ENCODE measurements around the gene ABO.
A peak's percentile ranks its signal among the peaks of the same experiment; 100 is the strongest.

Gene ABO

DNA sequence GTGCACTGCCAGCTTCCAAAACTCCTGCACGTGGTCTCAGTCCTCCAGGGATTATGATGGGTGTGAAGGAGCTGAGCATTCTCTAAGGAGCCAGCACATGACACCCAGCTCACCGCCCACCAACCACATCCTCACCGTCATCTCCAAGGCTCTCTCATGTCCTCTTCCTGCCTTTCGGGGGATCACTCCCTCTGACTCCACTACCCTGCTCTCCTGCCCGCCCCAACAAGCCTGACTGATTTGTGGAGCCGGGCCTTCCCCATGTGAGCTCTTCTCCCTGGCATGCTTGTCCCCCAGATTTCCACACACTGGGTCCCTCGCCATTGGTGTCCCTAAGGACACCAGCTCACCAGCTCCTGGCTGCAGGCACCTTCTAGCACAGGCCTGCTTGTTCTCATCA is 1.9 kb downstream of the ABO start:
- H3K9me3 ChIP-seq (ENCODE audit: control insufficient read depth, insufficient read depth, low read depth, low read length), result no peaks in the 10 kb centered on the region
- ChIA-PET POLR2A (no interaction called here), CTCF (interaction anchor here (1.1 to 1.8 kb wide), 2 partner anchors 34 to 85 kb away, joined by 5 to 8 read pairs; no protein-coding TSS in a partner anchor)
- H3K4me1 ChIP-seq (ENCODE audit: control insufficient read depth, insufficient read depth, low read length), result no peaks in the 10 kb centered on the region
- H3K27ac ChIP-seq (ENCODE audit: extremely low read depth, low read depth, low read length), result no peak overlapping the region
- no peaks in the 10 kb centered on the region for H3K36me3 ChIP-seq (ENCODE audit: control insufficient read depth in 2 of 2, insufficient read depth in 1 of 2, low read length in 2 of 2)
- TF ChIP-seq SCRT1 (tag by site-specific recombination; IDR thresholded peaks at IDR 0.05; ENCODE audit: borderline replicate concordance), result no peak
- TF ChIP-seq ZNF701 (tag by site-specific recombination; IDR thresholded peaks at IDR 0.05), result no peak
- TF ChIP-seq ZIC2 (tag by site-specific recombination; IDR thresholded peaks at IDR 0.05), result no peak
- TF ChIP-seq ZNF623 (tag by site-specific recombination; IDR thresholded peaks at IDR 0.05), result no peak
- no peak for TF ChIP-seq ZFHX2 (tag by site-specific recombination; conservative IDR thresholded peaks at IDR 0.05)
- TF ChIP-seq GFI1B (tag by site-specific recombination; IDR thresholded peaks at IDR 0.05), result no peak
- TF ChIP-seq, protein P1, sequence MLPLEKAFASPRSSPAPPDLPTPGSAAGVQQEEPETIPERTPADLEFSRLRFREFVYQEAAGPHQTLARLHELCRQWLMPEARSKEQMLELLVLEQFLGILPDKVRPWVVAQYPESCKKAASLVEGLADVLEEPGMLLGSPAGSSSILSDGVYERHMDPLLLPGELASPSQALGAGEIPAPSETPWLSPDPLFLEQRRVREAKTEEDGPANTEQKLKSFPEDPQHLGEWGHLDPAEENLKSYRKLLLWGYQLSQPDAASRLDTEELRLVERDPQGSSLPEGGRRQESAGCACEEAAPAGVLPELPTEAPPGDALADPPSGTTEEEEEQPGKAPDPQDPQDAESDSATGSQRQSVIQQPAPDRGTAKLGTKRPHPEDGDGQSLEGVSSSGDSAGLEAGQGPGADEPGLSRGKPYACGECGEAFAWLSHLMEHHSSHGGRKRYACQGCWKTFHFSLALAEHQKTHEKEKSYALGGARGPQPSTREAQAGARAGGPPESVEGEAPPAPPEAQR (tag by site-specific recombination; IDR thresholded peaks at IDR 0.05), result no peak
- TF ChIP-seq, protein P2, sequence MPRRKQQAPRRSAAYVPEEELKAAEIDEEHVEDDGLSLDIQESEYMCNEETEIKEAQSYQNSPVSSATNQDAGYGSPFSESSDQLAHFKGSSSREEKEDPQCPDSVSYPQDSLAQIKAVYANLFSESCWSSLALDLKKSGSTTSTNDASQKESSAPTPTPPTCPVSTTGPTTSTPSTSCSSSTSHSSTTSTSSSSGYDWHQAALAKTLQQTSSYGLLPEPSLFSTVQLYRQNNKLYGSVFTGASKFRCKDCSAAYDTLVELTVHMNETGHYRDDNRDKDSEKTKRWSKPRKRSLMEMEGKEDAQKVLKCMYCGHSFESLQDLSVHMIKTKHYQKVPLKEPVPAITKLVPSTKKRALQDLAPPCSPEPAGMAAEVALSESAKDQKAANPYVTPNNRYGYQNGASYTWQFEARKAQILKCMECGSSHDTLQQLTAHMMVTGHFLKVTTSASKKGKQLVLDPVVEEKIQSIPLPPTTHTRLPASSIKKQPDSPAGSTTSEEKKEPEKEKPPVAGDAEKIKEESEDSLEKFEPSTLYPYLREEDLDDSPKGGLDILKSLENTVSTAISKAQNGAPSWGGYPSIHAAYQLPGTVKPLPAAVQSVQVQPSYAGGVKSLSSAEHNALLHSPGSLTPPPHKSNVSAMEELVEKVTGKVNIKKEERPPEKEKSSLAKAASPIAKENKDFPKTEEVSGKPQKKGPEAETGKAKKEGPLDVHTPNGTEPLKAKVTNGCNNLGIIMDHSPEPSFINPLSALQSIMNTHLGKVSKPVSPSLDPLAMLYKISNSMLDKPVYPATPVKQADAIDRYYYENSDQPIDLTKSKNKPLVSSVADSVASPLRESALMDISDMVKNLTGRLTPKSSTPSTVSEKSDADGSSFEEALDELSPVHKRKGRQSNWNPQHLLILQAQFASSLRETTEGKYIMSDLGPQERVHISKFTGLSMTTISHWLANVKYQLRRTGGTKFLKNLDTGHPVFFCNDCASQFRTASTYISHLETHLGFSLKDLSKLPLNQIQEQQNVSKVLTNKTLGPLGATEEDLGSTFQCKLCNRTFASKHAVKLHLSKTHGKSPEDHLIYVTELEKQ (tag by site-specific recombination; IDR thresholded peaks at IDR 0.05; ENCODE audit: borderline replicate concordance), result no peak
- TF ChIP-seq YY2 (tag by site-specific recombination; IDR thresholded peaks at IDR 0.05), result no peak
- no peak for TF ChIP-seq WT1 (tag by site-specific recombination; IDR thresholded peaks at IDR 0.05)
- no peak for TF ChIP-seq ZNF24 (tag by site-specific recombination; IDR thresholded peaks at IDR 0.05)
- TF ChIP-seq, protein P3, sequence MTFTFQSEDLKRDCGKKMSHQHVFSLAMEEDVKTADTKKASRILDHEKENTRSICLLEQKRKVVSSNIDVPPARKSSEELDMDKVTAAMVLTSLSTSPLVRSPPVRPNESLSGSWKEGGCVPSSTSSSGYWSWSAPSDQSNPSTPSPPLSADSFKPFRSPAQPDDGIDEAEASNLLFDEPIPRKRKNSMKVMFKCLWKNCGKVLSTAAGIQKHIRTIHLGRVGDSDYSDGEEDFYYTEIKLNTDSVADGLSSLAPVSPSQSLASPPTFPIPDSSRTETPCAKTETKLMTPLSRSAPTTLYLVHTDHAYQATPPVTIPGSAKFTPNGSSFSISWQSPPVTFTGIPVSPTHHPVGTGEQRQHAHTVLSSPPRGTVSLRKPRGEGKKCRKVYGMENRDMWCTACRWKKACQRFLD (tag by site-specific recombination; IDR thresholded peaks at IDR 0.05), result no peak
- TF ChIP-seq KLF7 (tag by site-specific recombination; IDR thresholded peaks at IDR 0.05; ENCODE audit: borderline replicate concordance), result no peak
- no peak for TF ChIP-seq SETDB1 (IDR thresholded peaks at IDR 0.05; ENCODE audit: insufficient read length, low read length)
- TF ChIP-seq ZNF112 (tag by site-specific recombination; IDR thresholded peaks at IDR 0.05), result no peak
- no peak overlapping the region for H3K4me3 ChIP-seq (ENCODE audit: low read depth, low read length)

DNA sequence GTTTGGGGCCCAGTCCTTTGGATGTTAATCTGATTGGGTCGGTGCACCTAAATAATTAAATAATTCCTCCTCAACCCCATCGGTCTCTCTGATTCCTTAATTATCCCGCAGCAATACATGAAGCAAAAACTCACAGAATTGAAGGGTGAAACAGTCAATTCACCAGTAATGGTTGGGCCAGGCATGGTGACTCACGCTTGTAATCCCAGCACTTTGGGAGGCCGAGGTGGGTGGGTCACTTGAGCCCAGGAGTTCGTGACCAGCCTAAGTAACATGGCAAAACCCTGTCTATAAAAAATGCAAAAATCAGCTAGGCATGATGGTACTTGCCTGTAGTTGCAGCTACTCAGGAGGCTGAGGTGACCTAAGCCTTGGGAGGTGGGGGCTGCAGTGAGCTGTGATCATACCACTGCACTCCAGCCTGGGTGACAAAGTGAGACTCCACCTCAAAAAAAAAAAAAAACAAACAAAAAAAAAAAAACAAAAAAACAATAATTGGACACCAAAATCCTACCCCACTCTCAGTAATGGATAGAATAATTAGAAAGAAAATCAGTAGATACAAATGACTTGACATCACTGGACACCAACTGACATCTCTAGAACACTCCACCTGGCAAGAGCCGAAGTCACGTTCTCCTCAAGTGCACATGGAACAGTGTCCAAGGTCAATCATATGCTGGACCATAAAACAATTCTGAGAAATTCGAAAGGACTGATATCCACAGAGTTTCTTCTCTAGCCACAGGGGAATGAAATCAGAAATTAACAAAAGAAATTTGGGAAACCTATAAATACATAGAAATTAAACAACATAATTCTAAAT is 5.3 kb downstream of the ABO start:
- no peak overlapping the region for H3K27ac ChIP-seq (ENCODE audit: extremely low read depth, low read depth, low read length)
- no peaks in the 10 kb centered on the region for H3K36me3 ChIP-seq (ENCODE audit: control insufficient read depth in 2 of 2, insufficient read depth in 1 of 2, low read length in 2 of 2)
- no peak overlapping the region for H3K4me3 ChIP-seq (ENCODE audit: low read depth, low read length)
- ChIA-PET CTCF (interaction anchor here (0.6 to 1.4 kb wide), 5 partner anchors 11 to 513 kb away, joined by 3 to 4 read pairs (median 3); no protein-coding TSS in a partner anchor), POLR2A (interaction anchor here (1.2 to 1.7 kb wide), 2 partner anchors 77 to 82 kb away, joined by 3 read pairs; no protein-coding TSS in a partner anchor)
- H3K4me1 ChIP-seq (ENCODE audit: control insufficient read depth, insufficient read depth, low read length), result no peaks in the 10 kb centered on the region
- H3K9me3 ChIP-seq (ENCODE audit: control insufficient read depth, insufficient read depth, low read depth, low read length), result no peaks in the 10 kb centered on the region
- TF ChIP-seq ZNF10 (tag by site-specific recombination; IDR thresholded peaks at IDR 0.05) (no peak), ZNF530 (tag by site-specific recombination; IDR thresholded peaks at IDR 0.05; ENCODE audit: low read depth) (no peak), ZNF776 (tag by site-specific recombination; IDR thresholded peaks at IDR 0.05; ENCODE audit: borderline replicate concordance) (no peak), HOXA7 (CRISPR knock-in tag; IDR thresholded peaks at IDR 0.05; ENCODE audit: borderline replicate concordance) (no peak), SALL2 (tag by site-specific recombination; IDR thresholded peaks at IDR 0.05; ENCODE audit: borderline replicate concordance) (no peak), ZNF600 (tag by site-specific recombination; IDR thresholded peaks at IDR 0.05) (no peak)
- TF ChIP-seq, protein P4, sequence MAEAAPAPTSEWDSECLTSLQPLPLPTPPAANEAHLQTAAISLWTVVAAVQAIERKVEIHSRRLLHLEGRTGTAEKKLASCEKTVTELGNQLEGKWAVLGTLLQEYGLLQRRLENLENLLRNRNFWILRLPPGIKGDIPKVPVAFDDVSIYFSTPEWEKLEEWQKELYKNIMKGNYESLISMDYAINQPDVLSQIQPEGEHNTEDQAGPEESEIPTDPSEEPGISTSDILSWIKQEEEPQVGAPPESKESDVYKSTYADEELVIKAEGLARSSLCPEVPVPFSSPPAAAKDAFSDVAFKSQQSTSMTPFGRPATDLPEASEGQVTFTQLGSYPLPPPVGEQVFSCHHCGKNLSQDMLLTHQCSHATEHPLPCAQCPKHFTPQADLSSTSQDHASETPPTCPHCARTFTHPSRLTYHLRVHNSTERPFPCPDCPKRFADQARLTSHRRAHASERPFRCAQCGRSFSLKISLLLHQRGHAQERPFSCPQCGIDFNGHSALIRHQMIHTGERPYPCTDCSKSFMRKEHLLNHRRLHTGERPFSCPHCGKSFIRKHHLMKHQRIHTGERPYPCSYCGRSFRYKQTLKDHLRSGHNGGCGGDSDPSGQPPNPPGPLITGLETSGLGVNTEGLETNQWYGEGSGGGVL (tag by site-specific recombination; IDR thresholded peaks at IDR 0.05), result no peak
- TF ChIP-seq, protein P5, sequence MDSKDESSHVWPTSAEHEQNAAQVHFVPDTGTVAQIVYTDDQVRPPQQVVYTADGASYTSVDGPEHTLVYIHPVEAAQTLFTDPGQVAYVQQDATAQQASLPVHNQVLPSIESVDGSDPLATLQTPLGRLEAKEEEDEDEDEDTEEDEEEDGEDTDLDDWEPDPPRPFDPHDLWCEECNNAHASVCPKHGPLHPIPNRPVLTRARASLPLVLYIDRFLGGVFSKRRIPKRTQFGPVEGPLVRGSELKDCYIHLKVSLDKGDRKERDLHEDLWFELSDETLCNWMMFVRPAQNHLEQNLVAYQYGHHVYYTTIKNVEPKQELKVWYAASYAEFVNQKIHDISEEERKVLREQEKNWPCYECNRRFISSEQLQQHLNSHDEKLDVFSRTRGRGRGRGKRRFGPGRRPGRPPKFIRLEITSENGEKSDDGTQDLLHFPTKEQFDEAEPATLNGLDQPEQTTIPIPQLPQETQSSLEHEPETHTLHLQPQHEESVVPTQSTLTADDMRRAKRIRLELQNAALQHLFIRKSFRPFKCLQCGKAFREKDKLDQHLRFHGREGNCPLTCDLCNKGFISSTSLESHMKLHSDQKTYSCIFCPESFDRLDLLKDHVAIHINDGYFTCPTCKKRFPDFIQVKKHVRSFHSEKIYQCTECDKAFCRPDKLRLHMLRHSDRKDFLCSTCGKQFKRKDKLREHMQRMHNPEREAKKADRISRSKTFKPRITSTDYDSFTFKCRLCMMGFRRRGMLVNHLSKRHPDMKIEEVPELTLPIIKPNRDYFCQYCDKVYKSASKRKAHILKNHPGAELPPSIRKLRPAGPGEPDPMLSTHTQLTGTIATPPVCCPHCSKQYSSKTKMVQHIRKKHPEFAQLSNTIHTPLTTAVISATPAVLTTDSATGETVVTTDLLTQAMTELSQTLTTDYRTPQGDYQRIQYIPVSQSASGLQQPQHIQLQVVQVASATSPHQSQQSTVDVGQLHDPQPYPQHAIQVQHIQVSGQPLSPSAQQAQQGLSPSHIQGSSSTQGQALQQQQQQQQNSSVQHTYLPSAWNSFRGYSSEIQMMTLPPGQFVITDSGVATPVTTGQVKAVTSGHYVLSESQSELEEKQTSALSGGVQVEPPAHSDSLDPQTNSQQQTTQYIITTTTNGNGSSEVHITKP (tag by site-specific recombination; IDR thresholded peaks at IDR 0.05), result peak; percentile 87
